GM12873 (cell line): ENCODE measurements around the gene MAGI1.

ENCODE experiments used
- CTCF ChIP-seq: IDR thresholded peaks from 2 replicates; pipeline ENCODE4 v1.5.1; 2012; ENCODE audit warnings: low read depth, mild to moderate bottlenecking, moderate library complexity, low read length, control low read depth; ENCODE audit not compliant: insufficient read depth; ENCODE audit errors: missing control alignments

MAGI1 gene

GRCh38 chr3:65377637-65378036, 661.1 kb downstream of the MAGI1 start:
- no peak for TF ChIP-seq CTCF

- no peak for TF ChIP-seq CTCF
These were observed 662.3 kb downstream of the MAGI1 start for GRCh38 chr3:65376426-65376825.

GRCh38 chr3:65371053-65371452, 667.7 kb downstream of the MAGI1 start:
- no peak for TF ChIP-seq CTCF

- TF ChIP-seq CTCF: no peak
These were observed 669.9 kb downstream of the MAGI1 start for GRCh38 chr3:65368866-65369265.

- TF ChIP-seq CTCF: no peak
These were observed 676.0 kb downstream of the MAGI1 start for GRCh38 chr3:65362688-65363087.

GRCh38 chr3:65361448-65361847, 677.3 kb downstream of the MAGI1 start:
- no peak for TF ChIP-seq CTCF

DNA sequence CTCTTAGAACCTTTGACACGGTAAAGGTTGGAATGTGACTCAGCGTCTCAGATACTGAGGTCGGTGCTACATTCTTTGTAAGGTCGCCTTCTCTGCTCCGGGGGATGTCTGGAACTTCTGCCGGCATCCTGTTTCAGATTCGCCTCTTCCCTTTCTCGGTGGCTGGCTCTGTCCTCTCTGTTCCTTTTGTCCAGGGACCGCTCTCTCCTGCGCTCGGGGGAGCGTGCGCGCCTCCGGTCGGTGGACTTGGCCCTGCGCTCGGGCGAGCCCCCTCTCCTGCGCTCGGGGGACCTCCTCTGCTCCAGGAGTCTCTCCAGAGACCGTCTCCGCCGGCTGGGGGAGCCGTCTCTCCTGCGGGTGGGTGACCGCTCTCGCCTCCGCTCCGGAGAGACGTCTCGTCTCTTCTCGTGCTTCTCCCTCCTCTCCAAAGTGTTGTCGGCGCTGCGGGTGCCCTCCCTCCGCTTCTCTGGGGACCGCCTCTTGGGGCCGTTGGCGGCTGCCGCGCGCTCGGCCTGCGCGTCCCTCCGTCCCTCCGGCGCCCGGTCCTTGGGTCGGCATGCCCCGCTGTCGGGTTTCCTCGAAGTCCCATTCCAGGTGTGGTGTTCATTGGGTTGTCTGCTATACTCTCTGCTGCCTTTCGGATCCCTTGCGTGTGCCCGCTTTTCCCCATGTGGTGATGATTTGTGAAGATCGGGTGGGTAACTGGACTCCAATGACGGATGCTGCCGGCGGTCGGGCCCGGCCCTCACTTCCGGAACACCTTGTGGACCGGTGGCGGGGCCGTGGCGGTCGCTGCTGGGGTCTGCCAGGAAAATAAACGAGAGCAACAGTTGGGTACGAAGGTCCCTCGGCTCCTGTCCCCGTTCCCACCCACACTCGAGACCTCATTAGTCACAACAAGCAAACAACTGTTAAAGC, 682.1 kb downstream of the MAGI1 start:
- no peak for TF ChIP-seq CTCF
